Adrenal gland (tissue), 12 donors: ENCODE data around the gene SYNPO. TPM values are rescaled to one million over a fixed set of nuclear protein-coding genes. Genes with fewer than 3 reads are reported as not detected.

Experiments
- DNase-seq, 7 donors: peaks; one replicate each; pipeline ENCODE4 v3.0.0-alpha.2; 2019 to 2020
- H3K27ac ChIP-seq, 5 donors: fragments of 200-600 bp; sonication (generic) in 4 of 5; 1 replicate in 3 of 5; 2 replicates in 2 of 5; pipeline versions ENCODE4 v1.5.1 to v1.8.0; 2016 to 2020; ENCODE audit warnings: mild to moderate bottlenecking in 1 of 5
- H3K27me3 ChIP-seq: fragments of 200-600 bp; 2 replicates; pipeline ENCODE4 v1.8.0; 2021
- H3K36me3 ChIP-seq, 2 donors: fragments of 200-600 bp; replicated peaks in 1 of 2; 1 replicate in 1 of 2; 2 replicates in 1 of 2; pipeline versions ENCODE4 v1.5.1 to v1.8.0; 2018 to 2022
- H3K4me1 ChIP-seq, 2 donors: fragments of 200-600 bp; replicated peaks in 1 of 2; 1 replicate in 1 of 2; 2 replicates in 1 of 2; pipeline versions ENCODE4 v1.5.1 to v1.8.0; 2018 to 2021
- H3K4me3 ChIP-seq, 4 donors: fragments of 200-600 bp; sonication (generic) in 3 of 4; one replicate each; pipeline ENCODE4 v1.5.1; 2016 to 2018
- H3K9me3 ChIP-seq, 3 donors: fragments of 200-600 bp; sonication (generic) in 1 of 3; replicated peaks in 1 of 3; 1 replicate in 2 of 3; 2 replicates in 1 of 3; pipeline versions ENCODE4 v1.5.1 to v1.8.0; 2016 to 2021
- CTCF ChIP-seq, 6 experiments: fragments of 450-650 bp in 4 of 6; fragments of 200-600 bp in 2 of 6; sonication (generic) in 1 of 6; IDR thresholded peaks; 1 replicate in 5 of 6; 2 replicates in 1 of 6; pipeline versions ENCODE4 v1.5.1 to v1.8.0; 2016 to 2021; ENCODE audit warnings: antibody characterized with exemption in 6 of 6, mild to moderate bottlenecking in 2 of 6, moderate library complexity in 1 of 6
- POLR2A ChIP-seq, 2 donors: fragments of 450-650 bp; IDR thresholded peaks; one replicate each; pipeline ENCODE4 v1.6.1; 2017; ENCODE audit warnings: antibody characterized with exemption in 2 of 2, mild to moderate bottlenecking in 2 of 2, moderate library complexity in 1 of 2
- WGBS, 4 donors: extraction: QIAGEN DNeasy Blood & Tissue Kit in 2 of 4; methylation state at CpG; one replicate each; pipeline versions ENCODE4 v1.1.5 to v1.1.7; 2013 to 2017; 5-methylcytosine and 5-hydroxymethylcytosine counted together
- intact Hi-C, 2 donors: fragments of 100-400 bp; cut with DNase I; formaldehyde crosslinking; loops; one replicate each; pipeline versions ENCODE4 v1.14.1 to v1.15.0; 2022 to 2023
- polyA plus RNA-seq, 3 donors: library from polyadenylated mRNA; stranded (reverse); fragments of 200-250 nt in 2 of 3; fragments of 350-450 nt in 1 of 3; fragmentation: Illumina TruSeq in 1 of 3; extraction: RNeasy Lipid Tissue Mini Kit (QIAGEN cat#74804) in 1 of 3; gene quantifications; one replicate each; pipeline ENCODE4 v1.2.3, GENCODE V29; 2013 to 2014
- total RNA-seq, 9 donors: library from RNA; depleted of rRNA in 4 of 9; stranded (reverse); fragments of >200 nt in 4 of 9; fragments of 120-200 nt in 1 of 9; fragmentation: NEBNext Ultra II Directional in 1 of 9; extraction: Animal tissue kit (Norgen Biotek cat#: 25700) in 1 of 9; gene quantifications; one replicate each; pipeline versions ENCODE4 v1.1.0 to v1.2.4, GENCODE V29; 2013 to 2023
- donor health status: healthy with polysubstance abuse.
- donor health status: Bipolar disorder and iron deficiency.
- donor health status: DM: yes; HTN: yes; CAD: no.
- donor health status: DM: no; HTN: no; CAD: no.
- donor health status: DM: no; HTN: no; CAD: no.
- donor health status: DM: yes; HTN: yes; CAD: no.

SYNPO gene
- total and polyA plus RNA-seq, 12 donors, result 10.0 to 293 (median 104) TPM

GRCh38 chr5:150637245-150638052, 3.0 kb upstream of the SYNPO start:
- intact Hi-C loops, result no loop called here
- no peak for TF ChIP-seq CTCF (IDR thresholded peaks at IDR 0.05)
- TF ChIP-seq POLR2A (IDR thresholded peaks at IDR 0.05), result peak in 1 of 2 donors; percentile 86
- 28 to 38% (median 32%) methylated on average over 16 to 21 of the region's 21 CpGs for WGBS, 4 donors
- peak in 6 of 7 donors; percentile 58 to 85 (median 80) for DNase-seq
- H3K4me3 ChIP-seq, result peak overlapping the region in 1 of 4 donors; percentile 21
- no peaks in the 10 kb centered on the region for H3K27me3 ChIP-seq
- H3K9me3 ChIP-seq, result no peaks in the 10 kb centered on the region
- peak overlapping the region; percentile 80 to 99 (median 96) for H3K27ac ChIP-seq
- H3K36me3 ChIP-seq, result no peaks in the 10 kb centered on the region
- peaks cover 68 to 76% of the 10 kb centered on the region in 2 donors for H3K4me1 ChIP-seq

GRCh38 chr5:150638053-150638444, 2.4 kb upstream of the SYNPO start:
- Histone ChIP-seq H3K27me3 (no peaks in the 10 kb centered on the region), H3K4me1 (peaks cover 67 to 76% of the 10 kb centered on the region in 2 donors), H3K4me3 (no peak overlapping the region), H3K9me3 (no peaks in the 10 kb centered on the region), H3K27ac (peak overlapping the region; percentile 80 to 99 (median 96)), H3K36me3 (no peaks in the 10 kb centered on the region)
- no peak for DNase-seq
- WGBS, 4 donors, result 27 to 38% (median 36%) methylated on average over 1 of the region's 1 CpG
- intact Hi-C loops, result no loop called here
- TF ChIP-seq CTCF (IDR thresholded peaks at IDR 0.05), result no peak

GRCh38 chr5:150638488-150639376, 1.7 kb upstream of the SYNPO start:
- Histone ChIP-seq H3K4me1 (peaks cover 73 to 80% of the 10 kb centered on the region in 2 donors), H3K9me3 (no peaks in the 10 kb centered on the region), H3K27me3 (no peaks in the 10 kb centered on the region), H3K4me3 (no peak overlapping the region), H3K36me3 (no peaks in the 10 kb centered on the region), H3K27ac (peak overlapping the region; percentile 80 to 99 (median 96))
- 60 to 70% (median 66%) methylated on average over 4 to 6 of the region's 6 CpGs for WGBS, 4 donors
- intact Hi-C loops, result no loop called here
- TF ChIP-seq POLR2A (IDR thresholded peaks at IDR 0.05), result no peak
- no peak for TF ChIP-seq CTCF (IDR thresholded peaks at IDR 0.05)
- peak in 1 of 7 donors; percentile 18 for DNase-seq

- no peak for TF ChIP-seq CTCF (IDR thresholded peaks at IDR 0.05)
- TF ChIP-seq POLR2A (IDR thresholded peaks at IDR 0.05), result no peak
- peak overlapping the region; percentile 80 to 99 (median 96) for H3K27ac ChIP-seq
- intact Hi-C loops, result no loop called here
- H3K4me3 ChIP-seq, result no peak overlapping the region
- H3K27me3 ChIP-seq, result no peaks in the 10 kb centered on the region
- 71 to 89% (median 80%) methylated on average over 3 of the region's 3 CpGs for WGBS, 4 donors
- no peaks in the 10 kb centered on the region for H3K36me3 ChIP-seq
- DNase-seq, result peak in 1 of 7 donors; percentile 14
- H3K9me3 ChIP-seq, result no peaks in the 10 kb centered on the region
- peaks cover 79 to 87% of the 10 kb centered on the region in 2 donors for H3K4me1 ChIP-seq
These were observed 1.1 kb upstream of the SYNPO start for GRCh38 chr5:150639377-150639692.
